ENCODE measurements around the gene EI24.

- TF ChIP-seq POLR2AphosphoS5 (IDR thresholded peaks at IDR 0.05; ENCODE audit: low read depth) (no peak), EZH2 (IDR thresholded peaks at IDR 0.05; ENCODE audit: low read depth, unreplicated experiment) (no peak), EZH2phosphoT487 (IDR thresholded peaks at IDR 0.05; ENCODE audit: unreplicated experiment) (no peak), CREB1 (CRISPR knock-in tag; IDR thresholded peaks at IDR 0.05; ENCODE audit: low read depth) (no peak)
- TF ChIP-seq, protein P1, sequence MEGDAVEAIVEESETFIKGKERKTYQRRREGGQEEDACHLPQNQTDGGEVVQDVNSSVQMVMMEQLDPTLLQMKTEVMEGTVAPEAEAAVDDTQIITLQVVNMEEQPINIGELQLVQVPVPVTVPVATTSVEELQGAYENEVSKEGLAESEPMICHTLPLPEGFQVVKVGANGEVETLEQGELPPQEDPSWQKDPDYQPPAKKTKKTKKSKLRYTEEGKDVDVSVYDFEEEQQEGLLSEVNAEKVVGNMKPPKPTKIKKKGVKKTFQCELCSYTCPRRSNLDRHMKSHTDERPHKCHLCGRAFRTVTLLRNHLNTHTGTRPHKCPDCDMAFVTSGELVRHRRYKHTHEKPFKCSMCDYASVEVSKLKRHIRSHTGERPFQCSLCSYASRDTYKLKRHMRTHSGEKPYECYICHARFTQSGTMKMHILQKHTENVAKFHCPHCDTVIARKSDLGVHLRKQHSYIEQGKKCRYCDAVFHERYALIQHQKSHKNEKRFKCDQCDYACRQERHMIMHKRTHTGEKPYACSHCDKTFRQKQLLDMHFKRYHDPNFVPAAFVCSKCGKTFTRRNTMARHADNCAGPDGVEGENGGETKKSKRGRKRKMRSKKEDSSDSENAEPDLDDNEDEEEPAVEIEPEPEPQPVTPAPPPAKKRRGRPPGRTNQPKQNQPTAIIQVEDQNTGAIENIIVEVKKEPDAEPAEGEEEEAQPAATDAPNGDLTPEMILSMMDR (conservative IDR thresholded peaks at IDR 0.05; ENCODE audit: low read depth in 2 of 2): no peak
These were observed 31.4 kb downstream of the EI24 start for GRCh38 chr11:125600663-125601062.
